Suprapubic skin (tissue), 4 donors: ENCODE data around the gene POMGNT1. TPM values are rescaled to one million over a fixed set of nuclear protein-coding genes. Genes with fewer than 3 reads are reported as not detected.
"Not testable (repeated sequence)": the region's sequence is repeated elsewhere in the genome, so short reads cannot be mapped to it uniquely, and the experiment has no call there.

Source experiments
- DNase-seq, 2 donors: peaks; one replicate each; pipeline ENCODE4 v3.0.0-alpha.2; 2019; ENCODE audit warnings: low spot score in 2 of 2
- H3K27ac ChIP-seq: fragments of 200-600 bp; sonication (generic); one replicate; pipeline ENCODE4 v1.5.1; 2019
- H3K27me3 ChIP-seq: fragments of 200-600 bp; sonication (generic); one replicate; pipeline ENCODE4 v1.5.1; 2019
- H3K36me3 ChIP-seq: fragments of 200-600 bp; sonication (generic); one replicate; pipeline ENCODE4 v1.5.1; 2019
- H3K4me1 ChIP-seq: fragments of 200-600 bp; sonication (generic); one replicate; pipeline ENCODE4 v1.5.1; 2019
- H3K4me3 ChIP-seq: fragments of 200-600 bp; sonication (generic); one replicate; pipeline ENCODE4 v1.5.1; 2019; ENCODE audit warnings: mild to moderate bottlenecking
- H3K9me3 ChIP-seq: fragments of 200-600 bp; sonication (generic); one replicate; pipeline ENCODE4 v1.5.1; 2019
- CTCF ChIP-seq, 2 donors: fragments of 200-600 bp in 1 of 2; fragments of 450-650 bp in 1 of 2; sonication (generic) in 1 of 2; IDR thresholded peaks; one replicate each; pipeline ENCODE4 v1.5.1; 2016 to 2019; ENCODE audit warnings: antibody characterized with exemption in 2 of 2, mild to moderate bottlenecking in 1 of 2, moderate library complexity in 1 of 2
- EP300 ChIP-seq: sonication (generic); formaldehyde crosslinking; IDR thresholded peaks from one replicate; pipeline ENCODE4 v1.6.1; 2017; ENCODE audit warnings: antibody characterized with exemption
- POLR2A ChIP-seq, 2 donors: fragments of 450-650 bp; IDR thresholded peaks; one replicate each; pipeline ENCODE4 v1.6.1; 2017; ENCODE audit warnings: antibody characterized with exemption in 2 of 2, mild to moderate bottlenecking in 2 of 2, moderate library complexity in 2 of 2
- POLR2AphosphoS5 ChIP-seq, 3 donors: sonication (generic); formaldehyde crosslinking; IDR thresholded peaks; one replicate each; pipeline ENCODE4 v1.6.1; 2017; ENCODE audit warnings: antibody characterized with exemption in 3 of 3
- WGBS: methylation state at CpG from one replicate; pipeline ENCODE4 v1.1.5; 2018; 5-methylcytosine and 5-hydroxymethylcytosine counted together
- total RNA-seq, 4 donors: library from RNA; depleted of rRNA; stranded (reverse); fragments of >200 nt; gene quantifications; one replicate each; pipeline ENCODE4 v1.1.0, GENCODE V29; 2016

POMGNT1 gene
- total RNA-seq = 10 to 100 TPM; 36.2 to 59.2 (median 47.7) TPM

DNA sequence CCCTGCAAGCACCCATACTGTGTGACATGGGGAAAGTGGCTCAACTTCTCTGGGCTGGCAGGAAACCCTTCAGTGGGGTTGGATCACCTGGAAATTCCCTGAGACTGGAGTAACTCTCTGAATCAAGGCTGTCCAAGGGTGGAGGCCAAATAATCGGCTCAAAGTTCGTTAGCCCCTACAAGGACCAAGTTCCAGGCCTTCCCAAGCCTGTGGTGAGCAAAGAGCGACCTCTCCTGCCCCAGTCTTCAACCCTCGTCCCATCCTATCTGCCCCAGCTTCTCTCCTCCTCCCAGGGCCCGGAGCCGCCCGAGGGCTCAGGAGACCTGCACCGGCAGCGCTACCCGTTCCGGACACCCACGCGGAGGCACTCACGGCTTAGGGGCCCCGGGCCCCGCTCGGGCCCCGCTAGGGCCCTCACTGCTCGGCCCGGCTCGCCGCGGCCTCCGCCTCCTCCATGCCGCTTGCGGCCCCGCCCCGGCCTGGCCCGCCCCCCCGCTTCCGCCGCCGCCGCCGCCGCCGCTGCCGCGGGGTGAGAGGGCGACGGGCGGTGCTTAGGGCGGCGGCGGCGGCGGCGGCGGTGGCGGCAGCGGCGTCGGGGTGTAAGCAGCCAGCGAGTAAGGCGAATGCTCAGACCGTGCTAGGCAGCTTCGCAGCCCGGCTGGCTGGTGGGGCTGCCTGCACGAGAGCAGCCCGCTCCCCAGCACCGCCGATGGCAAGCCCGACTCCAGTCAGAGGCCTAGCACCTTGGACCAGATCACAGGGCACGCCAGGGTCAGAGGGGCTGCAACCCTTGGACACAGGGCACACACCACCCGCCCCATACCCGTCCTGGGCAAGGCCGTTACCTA is at the start of gene POMGNT1:
TSS of gene POMGNT1 (minus strand) at position 471 of the 848 bp plus-strand sequence. CDS start 613 bp downstream, outside the sequence.
- peak in 1 of 2 donors; percentile 6 for TF ChIP-seq CTCF (IDR thresholded peaks at IDR 0.05)
- TF ChIP-seq EP300 = no peak
- no peak for TF ChIP-seq POLR2A (IDR thresholded peaks at IDR 0.05)
- TF ChIP-seq POLR2AphosphoS5 (IDR thresholded peaks at IDR 0.05) = no peak
- Histone ChIP-seq H3K9me3 (no peaks in the 10 kb centered on the region), H3K4me3 (peak within 1 kb of the TSS; percentile 78), H3K27me3 (no peaks in the 10 kb centered on the region), H3K27ac (peak within 1 kb of the TSS; percentile 78), H3K36me3 (peaks cover 26% of the 10 kb centered on the region), H3K4me1 (peaks cover 32% of the 10 kb centered on the region)
- no peak for DNase-seq
- WGBS = 0% methylated on average over 19 of the region's 67 CpGs

- peak; percentile 98 for DNase-seq
- Histone ChIP-seq H3K9me3 (no peaks in the 10 kb centered on the region), H3K4me1 (peaks cover 24% of the 10 kb centered on the region), H3K4me3 (peak within 1 kb of the TSS; percentile 67), H3K36me3 (no peaks in the 10 kb centered on the region), H3K27me3 (no peaks in the 10 kb centered on the region), H3K27ac (peak within 1 kb of the TSS; percentile 54)
- no peak for TF ChIP-seq EP300
- peak in 2 of 3 donors; percentile 34 to 97 for TF ChIP-seq POLR2AphosphoS5 (IDR thresholded peaks at IDR 0.05)
- under 1% methylated on average over 44 of the region's 49 CpGs for WGBS
Observed at GRCh38 chr1:46247436-46248121, 49.3 kb upstream of the POMGNT1 start, which contains the start of gene RAD54L. Gene RAD54L (plus strand): TSS chr1:46247763. CDS start chr1:46248406, 643 bp downstream.

- Histone ChIP-seq H3K4me1 (peaks cover 24% of the 10 kb centered on the region), H3K4me3 (peak overlapping the region; percentile 67), H3K27me3 (no peaks in the 10 kb centered on the region), H3K9me3 (no peaks in the 10 kb centered on the region), H3K27ac (peak overlapping the region; percentile 54), H3K36me3 (no peaks in the 10 kb centered on the region)
- TF ChIP-seq POLR2A (IDR thresholded peaks at IDR 0.05) = no peak
- no peak for TF ChIP-seq EP300
- WGBS = 3% methylated on average over 35 of the region's 35 CpGs
- peak in 1 of 2 donors; percentile 80 for DNase-seq
Observed at GRCh38 chr1:46246548-46247435, 48.6 kb upstream of the POMGNT1 start.

DNA sequence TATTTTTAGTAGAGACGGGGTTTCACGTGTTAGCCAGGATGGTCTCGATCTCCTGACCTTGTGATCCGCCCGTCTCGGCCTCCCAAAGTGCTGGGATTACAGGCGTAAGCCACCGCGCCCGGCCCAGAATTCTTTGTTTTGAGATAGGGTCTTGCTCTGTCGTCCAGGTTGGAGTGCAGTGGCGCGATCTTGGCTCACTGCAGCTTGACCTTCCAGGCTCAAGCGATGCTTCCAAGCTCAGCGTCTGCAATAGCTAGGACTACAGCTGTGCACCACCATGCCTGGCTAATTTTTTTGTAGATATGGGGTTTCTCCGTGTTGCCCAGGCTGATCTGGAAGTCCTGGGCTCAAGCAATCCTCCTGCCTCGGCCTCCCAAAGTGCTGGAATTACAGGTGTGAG is 47.9 kb upstream of the POMGNT1 start:
- H3K9me3 ChIP-seq, H3K36me3 ChIP-seq, H3K27me3 ChIP-seq, H3K4me3 ChIP-seq, DNase-seq, H3K27ac ChIP-seq: not testable (repeated sequence)
- H3K4me1 ChIP-seq = peaks cover 24% of the 10 kb centered on the region
- WGBS = 95% methylated on average over 17 of the region's 17 CpGs

GRCh38 chr1:46244656-46245371 is 46.6 kb upstream of the POMGNT1 start:
- Histone ChIP-seq H3K4me3 (no peak overlapping the region), H3K4me1 (peaks cover 24% of the 10 kb centered on the region), H3K9me3 (no peaks in the 10 kb centered on the region), H3K27me3 (no peaks in the 10 kb centered on the region), H3K27ac (no peak overlapping the region), H3K36me3 (no peaks in the 10 kb centered on the region)
- WGBS = 50% methylated on average over 3 of the region's 3 CpGs
- TF ChIP-seq EP300 (no peak), POLR2AphosphoS5 (IDR thresholded peaks at IDR 0.05) (no peak), CTCF (IDR thresholded peaks at IDR 0.05) (peak in 1 of 2 donors; percentile 29), POLR2A (IDR thresholded peaks at IDR 0.05) (no peak)
- DNase-seq = no peak

GRCh38 chr1:46243831-46244230 is 45.6 kb upstream of the POMGNT1 start:
- not testable (repeated sequence) for H3K9me3 ChIP-seq, H3K27ac ChIP-seq, H3K36me3 ChIP-seq, DNase-seq, H3K4me3 ChIP-seq, H3K27me3 ChIP-seq
- WGBS = 88% methylated on average over 3 of the region's 3 CpGs
- H3K4me1 ChIP-seq = peaks cover 24% of the 10 kb centered on the region
